GM12864 (cell line): ENCODE results near the gene CERS6.

Experiments
- DNase-seq: peaks from one replicate; pipeline ENCODE4 v3.0.0-alpha.2; 2011; ENCODE audit warnings: low read depth
- H3K4me3 ChIP-seq: 2 replicates; pipeline ENCODE4 v1.5.1; 2011; ENCODE audit warnings: mild to moderate bottlenecking, low read depth, low read length, control low read depth
- TF ChIP-seq, protein P1 (sequence below): IDR thresholded peaks from 2 replicates; pipeline ENCODE4 v1.5.1; 2011; ENCODE audit warnings: low read depth, mild to moderate bottlenecking, moderate library complexity, low read length, control low read depth, inconsistent platforms; ENCODE audit errors: missing control alignments

Gene CERS6

DNA sequence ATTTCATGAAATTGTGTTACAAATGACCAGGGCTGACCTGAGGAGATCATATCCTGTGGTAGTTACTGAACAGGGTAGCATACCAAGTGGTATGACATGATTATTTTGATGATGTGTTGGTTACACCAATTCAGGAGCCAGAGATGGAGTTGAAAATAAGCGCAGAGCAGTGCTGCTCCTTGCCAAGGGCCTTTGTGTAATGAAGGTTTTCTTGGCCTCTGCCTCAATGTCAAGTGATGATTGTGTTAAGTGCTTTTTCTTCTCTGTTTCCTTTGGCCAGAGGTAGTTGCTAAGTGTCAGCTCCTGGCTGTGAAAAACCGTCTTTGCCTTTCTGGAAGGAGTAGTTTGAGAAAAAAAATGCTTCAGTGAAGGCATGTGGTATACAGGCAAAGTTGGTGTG is 131.2 kb downstream of the CERS6 start:
- TF ChIP-seq, protein P1, sequence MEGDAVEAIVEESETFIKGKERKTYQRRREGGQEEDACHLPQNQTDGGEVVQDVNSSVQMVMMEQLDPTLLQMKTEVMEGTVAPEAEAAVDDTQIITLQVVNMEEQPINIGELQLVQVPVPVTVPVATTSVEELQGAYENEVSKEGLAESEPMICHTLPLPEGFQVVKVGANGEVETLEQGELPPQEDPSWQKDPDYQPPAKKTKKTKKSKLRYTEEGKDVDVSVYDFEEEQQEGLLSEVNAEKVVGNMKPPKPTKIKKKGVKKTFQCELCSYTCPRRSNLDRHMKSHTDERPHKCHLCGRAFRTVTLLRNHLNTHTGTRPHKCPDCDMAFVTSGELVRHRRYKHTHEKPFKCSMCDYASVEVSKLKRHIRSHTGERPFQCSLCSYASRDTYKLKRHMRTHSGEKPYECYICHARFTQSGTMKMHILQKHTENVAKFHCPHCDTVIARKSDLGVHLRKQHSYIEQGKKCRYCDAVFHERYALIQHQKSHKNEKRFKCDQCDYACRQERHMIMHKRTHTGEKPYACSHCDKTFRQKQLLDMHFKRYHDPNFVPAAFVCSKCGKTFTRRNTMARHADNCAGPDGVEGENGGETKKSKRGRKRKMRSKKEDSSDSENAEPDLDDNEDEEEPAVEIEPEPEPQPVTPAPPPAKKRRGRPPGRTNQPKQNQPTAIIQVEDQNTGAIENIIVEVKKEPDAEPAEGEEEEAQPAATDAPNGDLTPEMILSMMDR = no peak
- H3K4me3 ChIP-seq = no peak overlapping the region
- no peak for DNase-seq

DNA sequence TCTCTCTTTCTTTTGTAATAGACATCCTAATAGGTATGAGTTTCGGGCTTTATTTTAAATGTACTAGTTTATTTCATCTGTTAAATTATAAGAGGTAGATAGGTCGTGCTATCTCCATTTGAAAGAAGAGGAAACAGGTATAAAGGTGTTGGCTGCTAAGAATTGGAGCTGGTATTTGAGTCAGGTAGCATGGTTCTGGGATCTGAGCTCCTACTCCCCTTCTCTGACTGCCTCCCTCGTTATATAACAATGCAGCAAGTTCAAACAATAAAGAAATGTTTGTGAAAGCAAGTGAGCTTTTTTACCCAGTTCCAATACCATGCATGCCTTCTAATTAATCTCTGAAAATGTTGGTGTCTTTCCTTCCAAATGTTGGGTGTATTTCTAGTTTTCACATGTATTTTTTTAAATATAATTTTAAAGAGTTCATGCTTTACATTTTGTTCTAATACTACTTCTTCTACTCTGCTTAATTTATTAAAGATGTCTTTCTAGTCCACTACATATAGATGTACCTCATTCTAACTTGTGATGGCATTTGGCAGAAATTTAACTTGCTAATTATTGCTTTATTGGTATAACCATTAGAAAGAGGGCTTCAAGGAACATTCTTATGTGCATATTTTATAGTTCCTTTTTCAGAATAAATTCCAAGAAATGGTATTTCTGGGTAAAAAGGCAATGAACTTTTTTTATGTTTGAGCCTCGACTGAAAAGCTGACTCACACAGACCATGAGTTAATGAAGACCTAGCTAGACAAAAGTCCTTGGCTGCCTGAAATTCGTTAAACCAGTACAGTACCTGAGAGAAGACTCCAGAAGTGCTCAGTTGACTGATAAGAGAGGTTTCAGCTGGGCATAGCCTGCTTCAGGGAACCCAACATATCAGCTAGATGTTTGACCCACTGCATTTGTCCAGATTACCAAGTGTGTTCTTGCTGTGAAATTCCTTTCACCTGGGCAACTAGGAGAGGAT is 133.5 kb downstream of the CERS6 start:
- TF ChIP-seq, protein P1 = no peak
- no peak overlapping the region for H3K4me3 ChIP-seq
- no peak for DNase-seq

DNA sequence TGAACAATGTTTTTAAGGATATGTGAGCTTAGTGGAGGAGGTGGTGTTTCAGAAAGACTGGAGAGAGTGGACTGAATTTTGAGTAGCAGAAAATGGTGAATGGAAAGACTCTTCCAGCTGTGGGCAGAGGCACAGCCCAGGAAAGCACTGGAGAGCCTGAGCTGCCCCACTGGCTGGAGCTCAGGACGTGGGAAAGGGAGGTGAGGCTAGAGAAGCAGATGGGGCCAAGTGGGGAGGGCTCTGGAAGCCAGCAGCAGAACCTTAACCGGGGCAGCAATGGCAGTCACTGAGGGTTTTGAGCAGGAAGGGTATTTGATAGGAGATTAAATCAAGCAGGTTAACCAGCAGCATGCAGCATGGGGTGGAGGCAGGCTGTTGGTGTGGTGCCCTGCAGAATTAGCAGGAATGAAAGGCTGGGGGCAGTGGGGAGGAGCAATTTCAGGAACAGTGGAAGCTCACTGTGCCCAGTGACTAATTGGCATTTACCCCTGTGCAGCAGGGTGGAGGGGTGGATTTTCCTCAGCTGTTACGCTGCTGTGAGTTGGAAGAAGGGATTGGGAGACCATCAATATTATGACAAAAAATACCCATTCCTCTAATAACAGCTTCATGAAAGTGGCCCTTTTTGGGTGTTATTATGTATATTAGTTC is 136.2 kb downstream of the CERS6 start:
- DNase-seq = no peak
- TF ChIP-seq, protein P1 = no peak

DNA sequence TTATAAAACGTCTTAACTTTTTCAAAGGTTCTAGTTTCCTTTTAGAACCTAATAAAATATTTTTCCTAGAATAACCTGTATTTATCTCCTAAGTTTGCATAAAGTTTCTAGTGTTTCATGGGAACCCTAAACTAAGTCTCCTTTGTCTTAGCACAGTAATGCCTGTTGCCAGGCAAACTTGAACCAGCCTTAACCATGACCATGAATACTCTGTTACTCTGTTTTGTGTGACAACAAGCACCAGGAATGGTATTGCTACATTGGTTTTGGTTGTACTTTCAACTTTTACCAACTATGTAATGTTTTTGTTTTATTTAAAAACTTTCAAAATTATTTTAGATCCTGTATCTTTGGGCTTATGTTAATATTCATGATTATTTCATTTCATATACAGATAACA is 137.6 kb downstream of the CERS6 start:
- DNase-seq = no peak
- TF ChIP-seq, protein P1 = no peak
- no peak overlapping the region for H3K4me3 ChIP-seq

More for the DNA sequence above, 136.2 kb downstream of the CERS6 start:
- no peak overlapping the region for H3K4me3 ChIP-seq

DNA sequence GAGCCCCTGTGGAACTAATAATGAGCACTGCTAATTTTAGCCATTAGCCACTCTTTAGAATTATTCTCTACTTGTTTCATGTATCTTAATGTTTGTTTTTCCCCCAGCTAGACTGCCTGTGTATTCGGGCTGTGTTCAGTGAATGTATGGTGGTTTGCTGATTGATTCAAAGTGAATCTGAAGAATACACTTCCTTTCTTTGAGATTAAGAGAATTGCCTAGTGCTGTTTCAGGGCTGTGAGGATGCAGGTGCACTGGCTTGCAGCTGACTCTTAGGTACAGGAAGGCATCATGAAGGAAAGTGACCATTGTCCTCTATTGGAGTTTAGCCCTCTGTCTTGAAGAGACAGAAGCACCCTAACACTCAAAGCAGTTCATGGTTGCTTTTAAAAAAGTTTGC is 138.7 kb downstream of the CERS6 start:
- TF ChIP-seq, protein P1 = no peak
- H3K4me3 ChIP-seq = no peak overlapping the region
- DNase-seq = peak; percentile 42

DNA sequence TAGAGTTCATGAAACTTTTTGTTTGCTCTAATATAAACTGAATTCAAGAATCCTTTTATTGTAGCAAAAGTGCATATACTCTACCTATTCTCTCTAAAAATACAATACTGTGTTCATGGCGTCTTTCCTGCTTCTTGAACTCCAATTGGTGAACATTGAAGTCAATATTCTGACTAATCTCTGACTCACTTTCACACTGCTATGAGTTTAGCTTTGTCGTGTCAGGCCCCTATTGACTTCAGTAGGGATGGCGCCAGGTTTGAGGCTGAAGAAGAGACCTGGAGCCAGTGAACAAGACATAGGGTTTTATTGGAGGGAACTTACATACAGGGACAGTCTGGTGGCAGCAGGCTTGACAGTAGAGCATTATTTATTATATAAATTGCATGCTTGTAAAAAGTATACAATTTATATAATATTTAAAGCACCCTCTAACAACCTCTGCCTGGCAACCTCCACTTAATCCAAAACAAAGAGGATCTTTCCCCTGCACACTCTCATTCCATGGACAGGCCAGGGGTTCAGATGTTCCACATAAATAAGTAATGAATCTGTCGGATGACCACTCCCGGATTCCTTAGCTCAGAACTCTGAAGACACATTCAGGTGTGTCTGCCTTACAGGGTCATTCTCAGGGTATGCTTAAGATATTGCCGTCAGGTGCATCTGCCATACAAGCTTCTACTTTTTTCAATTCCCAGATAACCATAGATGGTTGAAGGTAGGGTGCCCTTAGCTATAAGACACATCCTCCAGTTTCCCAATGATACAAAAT is 141.0 kb downstream of the CERS6 start:
- TF ChIP-seq, protein P1 = no peak
- no peak overlapping the region for H3K4me3 ChIP-seq
- DNase-seq = no peak
